Measurements from ENCODE around the gene KCNQ4.

The KCNQ4 gene

GRCh38 chr1:40794048-40794447 lies 10.5 kb downstream of the KCNQ4 start:
- Histone ChIP-seq H3K4me3 (ENCODE audit: low read depth, low read length, poor library complexity, severe bottlenecking) (no peak overlapping the region), H3K9ac (ENCODE audit: low read length) (no peak overlapping the region), H3K9me3 (ENCODE audit: low read length) (no peaks in the 10 kb centered on the region), H3K79me2 (ENCODE audit: insufficient read depth, low read length) (no peaks in the 10 kb centered on the region), H3K27ac (ENCODE audit: low read depth, low read length, poor library complexity, severe bottlenecking) (no peak overlapping the region), H3K27me3 (ENCODE audit: insufficient read depth, low read length) (peaks cover 5% of the 10 kb centered on the region; the same call in 1 of the 2 replicates), H3K4me1 (ENCODE audit: insufficient read depth, low read length, severe bottlenecking) (peaks cover 14% of the 10 kb centered on the region), H4K20me1 (ENCODE audit: insufficient read depth, low read length) (no peaks in the 10 kb centered on the region), H3K36me3 (ENCODE audit: insufficient read depth, low read length) (no peaks in the 10 kb centered on the region), H3K4me2 (ENCODE audit: low read length) (no peak overlapping the region), H2AFZ (ENCODE audit: low read length) (no peak overlapping the region), H3K9me2 (ENCODE audit: low read depth, low read length) (no peaks in the 10 kb centered on the region), H3F3A (ENCODE audit: insufficient read depth, low read length) (no peaks in the 10 kb centered on the region)
- no peak for TF ChIP-seq CTCF (IDR thresholded peaks at IDR 0.05; ENCODE audit: low read length)
- no peak for TF ChIP-seq EZH2 (IDR thresholded peaks at IDR 0.05; ENCODE audit: borderline replicate concordance, low read length)

GRCh38 chr1:40794974-40795715 lies 11.6 kb downstream of the KCNQ4 start:
- Histone ChIP-seq H3K27me3 (ENCODE audit: insufficient read depth, low read length) (peaks cover 5% of the 10 kb centered on the region; the same call in 1 of the 2 replicates), H3K9me2 (ENCODE audit: low read depth, low read length) (no peaks in the 10 kb centered on the region), H3K79me2 (ENCODE audit: insufficient read depth, low read length) (no peaks in the 10 kb centered on the region), H3K9me3 (ENCODE audit: low read length) (no peaks in the 10 kb centered on the region), H3K36me3 (ENCODE audit: insufficient read depth, low read length) (no peaks in the 10 kb centered on the region), H3F3A (ENCODE audit: insufficient read depth, low read length) (no peaks in the 10 kb centered on the region), H3K27ac (ENCODE audit: low read depth, low read length, poor library complexity, severe bottlenecking) (no peak overlapping the region), H3K4me3 (ENCODE audit: low read depth, low read length, poor library complexity, severe bottlenecking) (no peak overlapping the region), H4K20me1 (ENCODE audit: insufficient read depth, low read length) (no peaks in the 10 kb centered on the region), H3K4me1 (ENCODE audit: insufficient read depth, low read length, severe bottlenecking) (peaks cover 14% of the 10 kb centered on the region), H2AFZ (ENCODE audit: low read length) (no peak overlapping the region), H3K4me2 (ENCODE audit: low read length) (peak overlapping the region; percentile 36; the same call in 1 of the 2 replicates), H3K9ac (ENCODE audit: low read length) (no peak overlapping the region)
- no peak for TF ChIP-seq EZH2 (IDR thresholded peaks at IDR 0.05; ENCODE audit: borderline replicate concordance, low read length)
- no peak for TF ChIP-seq CTCF (IDR thresholded peaks at IDR 0.05; ENCODE audit: low read length)

GRCh38 chr1:40795811-40796586 lies 12.4 kb downstream of the KCNQ4 start:
- no peaks in the 10 kb centered on the region for H3K36me3 ChIP-seq (ENCODE audit: insufficient read depth, low read length)
- peak overlapping the region; percentile 36; the same call in 1 of the 2 replicates for H3K4me2 ChIP-seq (ENCODE audit: low read length)
- H3K4me1 ChIP-seq (ENCODE audit: insufficient read depth, low read length, severe bottlenecking), result peaks cover 14% of the 10 kb centered on the region
- no peak for TF ChIP-seq EZH2 (IDR thresholded peaks at IDR 0.05; ENCODE audit: borderline replicate concordance, low read length)
- TF ChIP-seq CTCF (IDR thresholded peaks at IDR 0.05; ENCODE audit: low read length), result no peak
- no peaks in the 10 kb centered on the region for H4K20me1 ChIP-seq (ENCODE audit: insufficient read depth, low read length)
- peaks cover 5% of the 10 kb centered on the region; the same call in 1 of the 2 replicates for H3K27me3 ChIP-seq (ENCODE audit: insufficient read depth, low read length)
- H3K27ac ChIP-seq (ENCODE audit: low read depth, low read length, poor library complexity, severe bottlenecking), result no peak overlapping the region
- no peak overlapping the region for H2AFZ ChIP-seq (ENCODE audit: low read length)
- H3F3A ChIP-seq (ENCODE audit: insufficient read depth, low read length), result no peaks in the 10 kb centered on the region
- H3K9me2 ChIP-seq (ENCODE audit: low read depth, low read length), result no peaks in the 10 kb centered on the region
- H3K4me3 ChIP-seq (ENCODE audit: low read depth, low read length, poor library complexity, severe bottlenecking), result no peak overlapping the region
- no peaks in the 10 kb centered on the region for H3K9me3 ChIP-seq (ENCODE audit: low read length)
- H3K79me2 ChIP-seq (ENCODE audit: insufficient read depth, low read length), result no peaks in the 10 kb centered on the region
- H3K9ac ChIP-seq (ENCODE audit: low read length), result no peak overlapping the region
